Measurements from ENCODE around the gene KLHL35.
A peak's percentile ranks its signal among the peaks of the same experiment; 100 is the strongest.

KLHL35 gene

GRCh38 chr11:75469785-75470405 lies 36.9 kb upstream of the KLHL35 start:
- DNase-seq: no peak

- DNase-seq: no peak
These were observed 35.7 kb upstream of the KLHL35 start for GRCh38 chr11:75468534-75469340.

- DNase-seq: no peak
These were observed 34.9 kb upstream of the KLHL35 start for GRCh38 chr11:75467881-75468280.

- no peak for DNase-seq
These were observed 34.3 kb upstream of the KLHL35 start for GRCh38 chr11:75467311-75467710.

- DNase-seq: no peak
These were observed 32.9 kb upstream of the KLHL35 start for GRCh38 chr11:75465701-75466531.

GRCh38 chr11:75463106-75463774 lies 30.2 kb upstream of the KLHL35 start:
- no peak for DNase-seq

- no peak for DNase-seq
These were observed 29.2 kb upstream of the KLHL35 start for GRCh38 chr11:75462117-75462653.

GRCh38 chr11:75461151-75461550 lies 28.1 kb upstream of the KLHL35 start:
- no peak for DNase-seq

GRCh38 chr11:75456596-75457183 lies 23.7 kb upstream of the KLHL35 start:
- no peak for DNase-seq

- no peak for DNase-seq
These were observed 22.0 kb upstream of the KLHL35 start for GRCh38 chr11:75454987-75455386.

GRCh38 chr11:75453916-75454655 lies 21.1 kb upstream of the KLHL35 start:
- no peak for DNase-seq

- DNase-seq: peak; percentile 12
These were observed 18.1 kb upstream of the KLHL35 start for GRCh38 chr11:75450826-75451821.

GRCh38 chr11:75450236-75450635 lies 17.2 kb upstream of the KLHL35 start:
- DNase-seq: no peak

- no peak for DNase-seq
These were observed 16.8 kb upstream of the KLHL35 start for GRCh38 chr11:75449776-75450175.

GRCh38 chr11:75449271-75449670 lies 16.3 kb upstream of the KLHL35 start:
- DNase-seq: no peak

GRCh38 chr11:75447415-75447814 lies 14.4 kb upstream of the KLHL35 start:
- DNase-seq: no peak

GRCh38 chr11:75445315-75445953 lies 12.4 kb upstream of the KLHL35 start:
- peak; percentile 74 for DNase-seq

- DNase-seq: no peak
These were observed 10.0 kb upstream of the KLHL35 start for GRCh38 chr11:75443043-75443442.

GRCh38 chr11:75442161-75442885 lies 9.3 kb upstream of the KLHL35 start:
- DNase-seq: no peak
